Mononuclear cell (primary cell): ENCODE data around the gene UMPS. TPM values are rescaled to one million over a fixed set of nuclear protein-coding genes. Genes with fewer than 3 reads are reported as not detected.
"Not testable (repeated sequence)": the region's sequence is repeated elsewhere in the genome, so short reads cannot be mapped to it uniquely, and the experiment has no call there.

ENCODE experiments used
- H3K27me3 ChIP-seq: 2 replicates; pipeline ENCODE4 v1.6.0; 2011; ENCODE audit warnings: low read length, control low read depth; ENCODE audit not compliant: insufficient read depth
- H3K4me1 ChIP-seq: 2 replicates; pipeline ENCODE4 v1.5.1; 2011; ENCODE audit warnings: mild to moderate bottlenecking, low read length, control low read depth; ENCODE audit not compliant: insufficient read depth
- H3K4me3 ChIP-seq: 2 replicates; pipeline ENCODE4 v1.5.1; 2011; ENCODE audit warnings: mild to moderate bottlenecking, low read length, moderate library complexity
- H3K9me3 ChIP-seq: 2 replicates; pipeline ENCODE4 v1.5.1; 2011; ENCODE audit warnings: low read depth, mild to moderate bottlenecking, control low read depth, low read length
- total RNA-seq: library from RNA; depleted of rRNA; stranded (reverse); fragments of >200 nt; gene quantifications from one replicate; pipeline ENCODE4 v1.2.3, GENCODE V29; 2012

The UMPS gene
- total RNA-seq, 1 donor, result 15.4 TPM

DNA sequence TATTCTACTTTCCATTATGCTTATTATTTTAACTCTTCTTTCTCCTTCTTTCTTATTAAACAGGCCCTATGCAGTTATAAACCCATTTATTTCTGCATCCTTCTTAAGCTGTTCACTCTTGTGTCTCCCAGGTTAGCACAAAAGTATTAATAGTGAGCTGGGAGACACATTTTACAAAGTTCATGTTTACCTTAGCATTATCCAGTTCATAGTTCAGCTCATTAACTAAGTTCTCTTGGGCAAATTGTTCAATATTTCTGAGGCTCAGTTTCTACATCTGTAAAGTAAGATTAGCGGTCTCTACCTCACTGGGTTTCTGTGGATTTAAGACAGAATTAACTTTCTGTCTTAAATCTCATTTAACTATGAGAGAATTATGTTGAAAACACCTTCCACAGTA lies 31.2 kb upstream of the UMPS start:
- Histone ChIP-seq H3K4me3 (no peak overlapping the region), H3K4me1 (no peaks in the 10 kb centered on the region), H3K27me3 (peaks cover 12% of the 10 kb centered on the region), H3K9me3 (no peaks in the 10 kb centered on the region)

GRCh38 chr3:124699686-124700396 lies 30.4 kb upstream of the UMPS start:
- no peak overlapping the region for H3K4me3 ChIP-seq
- H3K27me3 ChIP-seq, result peaks cover 12% of the 10 kb centered on the region
- H3K9me3 ChIP-seq, result no peaks in the 10 kb centered on the region
- H3K4me1 ChIP-seq, result no peaks in the 10 kb centered on the region

- Histone ChIP-seq H3K9me3 (no peaks in the 10 kb centered on the region), H3K4me3 (no peak overlapping the region), H3K27me3 (peaks cover 12% of the 10 kb centered on the region), H3K4me1 (no peaks in the 10 kb centered on the region)
Observed at GRCh38 chr3:124700880-124701684, 29.2 kb upstream of the UMPS start.

- Histone ChIP-seq H3K9me3 (no peaks in the 10 kb centered on the region), H3K27me3 (peaks cover 12% of the 10 kb centered on the region), H3K4me1 (no peaks in the 10 kb centered on the region), H3K4me3 (no peak overlapping the region)
Observed at GRCh38 chr3:124701687-124702086, 28.6 kb upstream of the UMPS start.

GRCh38 chr3:124702950-124703349 lies 27.3 kb upstream of the UMPS start:
- Histone ChIP-seq H3K27me3 (peaks cover 12% of the 10 kb centered on the region), H3K4me1 (no peaks in the 10 kb centered on the region), H3K4me3 (no peak overlapping the region), H3K9me3 (no peaks in the 10 kb centered on the region)

DNA sequence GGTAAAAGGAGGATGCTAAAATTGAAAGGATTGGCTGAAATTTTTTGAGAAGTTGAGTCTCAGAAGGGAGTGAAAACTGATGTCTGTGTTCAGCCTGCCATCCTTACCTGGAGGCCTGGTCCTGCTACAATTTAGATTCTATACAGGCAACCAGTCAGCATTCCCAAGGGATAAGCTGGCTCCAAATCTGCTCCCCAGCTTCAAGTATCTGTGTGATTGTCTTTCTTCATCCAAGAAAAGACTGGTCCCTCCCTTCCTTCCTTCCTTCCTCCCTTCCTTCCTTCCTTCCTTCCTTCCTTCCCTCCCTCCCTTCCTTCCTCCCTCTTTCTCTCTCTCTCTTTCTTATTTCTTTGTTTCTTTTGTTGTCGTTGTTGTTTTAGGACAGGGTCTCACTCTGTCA lies 24.7 kb upstream of the UMPS start:
- Histone ChIP-seq H3K27me3 (peaks cover 20% of the 10 kb centered on the region), H3K9me3 (no peaks in the 10 kb centered on the region), H3K4me1 (no peaks in the 10 kb centered on the region), H3K4me3 (no peak overlapping the region)

- not testable (repeated sequence) for H3K9me3 ChIP-seq
Observed at GRCh38 chr3:124707223-124707622, 23.0 kb upstream of the UMPS start.

DNA sequence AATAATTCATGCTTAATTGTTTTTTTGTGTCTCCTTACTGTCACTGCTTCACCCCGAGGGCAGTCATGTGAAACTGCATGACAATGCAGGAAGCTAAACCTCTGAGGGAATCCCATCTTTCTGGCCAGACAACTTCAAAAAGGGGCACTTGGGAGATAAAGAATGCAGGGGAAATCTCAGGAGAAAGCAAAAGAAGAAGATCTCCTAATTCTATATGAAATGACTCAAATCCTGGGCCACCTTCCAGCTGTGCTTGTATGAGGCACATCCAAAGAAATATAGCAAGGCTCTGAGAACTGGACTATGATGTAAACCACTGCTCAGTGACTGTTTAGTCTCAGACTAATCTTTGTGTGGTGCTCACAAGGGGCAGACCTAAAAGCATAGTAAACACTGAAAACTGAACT lies 22.6 kb upstream of the UMPS start:
- no peaks in the 10 kb centered on the region for H3K9me3 ChIP-seq
- H3K27me3 ChIP-seq, result peaks cover 17% of the 10 kb centered on the region
- no peak overlapping the region for H3K4me3 ChIP-seq
- no peaks in the 10 kb centered on the region for H3K4me1 ChIP-seq

More at GRCh38 chr3:124707223-124707622, 23.0 kb upstream of the UMPS start:
- H3K4me1 ChIP-seq, H3K4me3 ChIP-seq: not testable (repeated sequence)
- H3K27me3 ChIP-seq, result peaks cover 21% of the 10 kb centered on the region

DNA sequence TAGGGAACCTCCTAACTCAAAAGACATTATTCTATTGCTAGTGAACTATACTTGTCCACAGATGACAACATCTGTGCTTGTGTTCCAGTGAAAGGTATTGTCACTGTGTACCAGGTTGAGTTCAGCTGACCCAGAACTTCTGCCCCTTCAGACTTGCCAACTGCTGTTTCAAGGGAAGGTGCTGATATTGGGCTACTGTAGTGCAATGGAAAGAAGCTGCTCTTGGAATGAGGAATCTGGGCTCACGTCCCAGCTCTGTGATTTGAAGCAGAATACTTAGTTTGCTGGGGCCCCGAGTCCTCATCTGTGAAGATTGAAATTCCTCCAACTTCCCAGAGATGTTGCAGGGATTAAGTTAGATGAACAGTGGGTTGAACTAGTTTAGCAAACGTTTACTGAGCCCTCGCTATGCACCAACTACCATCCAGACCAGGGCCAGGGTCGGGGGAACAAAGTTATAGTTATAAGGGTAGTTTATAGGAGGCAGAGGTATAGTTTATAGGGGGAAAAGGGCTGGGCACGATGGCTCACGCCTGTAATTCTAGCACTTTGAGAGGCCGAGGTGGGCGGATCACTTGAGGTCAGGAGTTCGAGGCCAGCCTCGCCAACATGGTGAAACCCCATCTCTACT lies 15.9 kb upstream of the UMPS start:
- no peak overlapping the region for H3K4me3 ChIP-seq
- peaks cover 10% of the 10 kb centered on the region for H3K27me3 ChIP-seq
- no peaks in the 10 kb centered on the region for H3K9me3 ChIP-seq
- no peaks in the 10 kb centered on the region for H3K4me1 ChIP-seq

- Histone ChIP-seq H3K4me1 (no peaks in the 10 kb centered on the region), H3K4me3 (no peak overlapping the region), H3K27me3 (peaks cover 49% of the 10 kb centered on the region), H3K9me3 (no peaks in the 10 kb centered on the region)
Observed at GRCh38 chr3:124722589-124722988, 7.7 kb upstream of the UMPS start.

DNA sequence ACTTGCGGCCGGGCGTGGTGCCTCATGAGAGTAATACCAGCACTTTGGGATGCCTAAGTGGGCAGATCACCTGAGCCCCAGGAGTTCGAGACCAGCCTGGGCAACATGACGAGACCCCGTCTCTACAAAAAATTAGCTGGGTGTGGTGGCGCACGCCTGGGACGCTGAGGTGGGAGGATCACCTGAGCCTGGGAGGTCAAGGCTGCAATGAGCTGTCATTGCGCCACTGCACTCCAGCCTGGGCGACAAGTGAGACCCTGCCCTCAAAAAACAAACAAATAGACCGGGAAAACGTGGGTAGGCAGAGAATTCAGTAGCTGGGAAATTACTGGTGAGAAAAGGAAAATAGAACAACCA lies 667 bp downstream of the UMPS start:
- peaks cover 21% of the 10 kb centered on the region for H3K27me3 ChIP-seq
- H3K4me1 ChIP-seq, result peaks cover 20% of the 10 kb centered on the region
- peak overlapping the region; percentile 89 for H3K4me3 ChIP-seq
- H3K9me3 ChIP-seq, result no peaks in the 10 kb centered on the region

- peaks cover 20% of the 10 kb centered on the region for H3K4me1 ChIP-seq
- no peak overlapping the region for H3K4me3 ChIP-seq
- H3K27me3 ChIP-seq, result peaks cover 13% of the 10 kb centered on the region
- no peaks in the 10 kb centered on the region for H3K9me3 ChIP-seq
Observed at GRCh38 chr3:124731760-124732159, 1.5 kb downstream of the UMPS start.

DNA sequence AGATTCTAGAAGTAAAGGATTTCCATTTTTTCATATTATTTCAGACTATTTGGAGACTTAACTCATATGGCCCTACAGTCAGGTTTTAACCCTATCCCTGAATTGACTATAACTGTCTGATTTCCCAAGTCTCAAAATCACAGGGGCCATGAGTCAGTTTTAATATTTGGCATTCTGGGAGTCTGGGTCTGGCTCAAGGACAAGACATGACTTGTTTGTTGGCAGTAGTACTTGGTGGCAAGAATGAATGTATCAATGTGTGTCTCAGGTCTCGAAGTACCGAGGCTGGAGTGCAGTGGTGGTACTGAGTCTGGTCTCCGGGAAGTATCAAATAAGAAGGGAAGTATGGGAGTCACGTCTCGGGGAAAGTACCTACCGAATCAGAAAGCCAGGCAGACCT lies 10.8 kb downstream of the UMPS start:
- H3K27me3 ChIP-seq, result no peaks in the 10 kb centered on the region
- no peak overlapping the region for H3K4me3 ChIP-seq
- H3K9me3 ChIP-seq, result no peaks in the 10 kb centered on the region
- H3K4me1 ChIP-seq, result no peaks in the 10 kb centered on the region

- Histone ChIP-seq H3K9me3 (no peaks in the 10 kb centered on the region), H3K27me3 (no peaks in the 10 kb centered on the region), H3K4me3 (no peak overlapping the region), H3K4me1 (no peaks in the 10 kb centered on the region)
Observed at GRCh38 chr3:124745756-124746155, 15.5 kb downstream of the UMPS start.

GRCh38 chr3:124747111-124747981 lies 17.1 kb downstream of the UMPS start:
- Histone ChIP-seq H3K27me3 (no peaks in the 10 kb centered on the region), H3K4me1 (no peaks in the 10 kb centered on the region), H3K9me3 (no peaks in the 10 kb centered on the region), H3K4me3 (no peak overlapping the region)
